H1 (cell line): Measurements from ENCODE around the gene YWHAQ. TPM values are rescaled to one million over a fixed set of nuclear protein-coding genes. Genes with fewer than 3 reads are reported as not detected.
"Not testable (repeated sequence)": the region's sequence is repeated elsewhere in the genome, so short reads cannot be mapped to it uniquely, and the experiment has no call there.

Source experiments
- CTCF ChIA-PET: fragments of 300-600 bp; sonication (Branson Sonifier 250); formaldehyde crosslinking; loops from one replicate; lab custom pipeline; 2021; ENCODE audit not compliant: partially characterized antibody; lab: Charles Lee
- POLR2A ChIA-PET: fragments of 300-600 bp; sonication (Branson Sonifier 250); formaldehyde crosslinking; loops from one replicate; lab custom pipeline; 2021; ENCODE audit warnings: inconsistent platforms; ENCODE audit not compliant: partially characterized antibody; lab: Charles Lee
- DNase-seq, 2 experiments: peaks; one replicate each; pipeline versions ENCODE4 v3.0.0 to v3.0.0-alpha.2; 2010 to 2022; ENCODE audit warnings: low spot score in 2 of 2, low read depth in 1 of 2, mixed read lengths in 1 of 2
- FAIRE-seq: peaks from 2 replicates; lab custom pipeline; 2011; peaks lifted over from hg19 to GRCh38; lab: Jason Lieb, UNC
- H2AFZ ChIP-seq: 2 replicates; pipeline ENCODE4 v1.8.1; 2012; ENCODE audit warnings: low read length, inconsistent platforms
- H2AK5ac ChIP-seq: 2 replicates; pipeline ENCODE4 v1.6.1; 2013; ENCODE audit warnings: low read depth, low read length
- H2BK120ac ChIP-seq: replicated peaks from 2 replicates; pipeline ENCODE3; 2013; ENCODE audit warnings: low read depth, low read length, inconsistent platforms
- H2BK12ac ChIP-seq: 2 replicates; pipeline ENCODE4 v1.6.1; 2013; ENCODE audit warnings: low read depth, low read length
- H2BK15ac ChIP-seq: 2 replicates; pipeline ENCODE4 v1.6.1; 2013; ENCODE audit warnings: low read length
- H2BK20ac ChIP-seq: 2 replicates; pipeline ENCODE4 v1.6.1; 2013; ENCODE audit warnings: low read length
- H2BK5ac ChIP-seq: 2 replicates; pipeline ENCODE4 v1.6.1; 2013; ENCODE audit warnings: low read depth, low read length
- H3K14ac ChIP-seq: 2 replicates; pipeline ENCODE4 v1.6.1; 2013; ENCODE audit warnings: inconsistent platforms; ENCODE audit not compliant: insufficient read length
- H3K18ac ChIP-seq: 2 replicates; pipeline ENCODE4 v1.6.1; 2013; ENCODE audit warnings: low read length; ENCODE audit errors: extremely low read depth
- H3K23ac ChIP-seq: 2 replicates; pipeline ENCODE4 v1.6.1; 2013; ENCODE audit warnings: inconsistent platforms; ENCODE audit not compliant: insufficient read length
- H3K23me2 ChIP-seq: 2 replicates; pipeline ENCODE4 v1.6.1; 2013; ENCODE audit warnings: low read depth, low read length
- H3K27ac ChIP-seq: 2 replicates; pipeline ENCODE4 v1.6.1; 2011; ENCODE audit warnings: low read depth, low read length, inconsistent platforms
- H3K27me3 ChIP-seq, 4 experiments: replicated peaks in 1 of 4; 1 replicate in 1 of 4; 2 replicates in 3 of 4; pipeline versions ENCODE4 v1.6.1 to v1.8.1; 2011 to 2013; ENCODE audit warnings: low read length in 3 of 4, mild to moderate bottlenecking in 3 of 4, inconsistent platforms in 2 of 4, mixed read lengths in 2 of 4, moderate library complexity in 1 of 4; ENCODE audit not compliant: control insufficient read depth in 3 of 4, insufficient read depth in 3 of 4; ENCODE audit errors: extremely low read depth in 1 of 4
- H3K36me3 ChIP-seq, 4 experiments: 2 replicates each; pipeline versions ENCODE4 v1.6.1 to v1.8.1; 2011 to 2013; ENCODE audit warnings: mild to moderate bottlenecking in 4 of 4, low read length in 3 of 4, moderate library complexity in 2 of 4, control low read depth in 1 of 4, inconsistent platforms in 1 of 4; ENCODE audit not compliant: insufficient read depth in 4 of 4, control insufficient read depth in 2 of 4
- H3K4ac ChIP-seq: replicated peaks from 2 replicates; pipeline ENCODE3; 2013; ENCODE audit warnings: low read length, low read depth, mixed read lengths, inconsistent platforms; ENCODE audit not compliant: insufficient read length
- H3K4me1 ChIP-seq, 4 experiments: replicated peaks in 1 of 4; 1 replicate in 1 of 4; 2 replicates in 3 of 4; pipeline versions ENCODE4 v1.6.1 to v1.8.1; 2011 to 2013; ENCODE audit warnings: low read length in 3 of 4, inconsistent platforms in 2 of 4, mixed read lengths in 1 of 4; ENCODE audit not compliant: insufficient read depth in 4 of 4, control insufficient read depth in 3 of 4
- H3K4me2 ChIP-seq, 2 experiments: 2 replicates each; pipeline versions ENCODE4 v1.6.1 to v1.8.1; 2011 to 2013; ENCODE audit warnings: low read depth in 2 of 2, low read length in 2 of 2, control low read depth in 1 of 2, inconsistent platforms in 1 of 2, mild to moderate bottlenecking in 1 of 2; ENCODE audit not compliant: insufficient read depth in 1 of 2
- H3K4me3 ChIP-seq, 4 experiments: fragments of 200-600, 300-600 bp in 1 of 4; sonication (generic), shearing (Covaris generic), sonication (Bioruptor Twin) in 1 of 4; 2 replicates each; pipeline versions ENCODE4 v1.5.1 to v1.8.1; 2011 to 2016; ENCODE audit warnings: low read length in 4 of 4, low read depth in 3 of 4, control low read depth in 2 of 4, inconsistent platforms in 2 of 4, mild to moderate bottlenecking in 2 of 4, mixed read lengths in 1 of 4, moderate library complexity in 1 of 4; ENCODE audit not compliant: insufficient read depth in 2 of 4; ENCODE audit errors: extremely low read depth in 1 of 4
- H3K56ac ChIP-seq: replicated peaks from 2 replicates; pipeline ENCODE3; 2013; ENCODE audit warnings: low read depth, mild to moderate bottlenecking, mixed read lengths, low read length, inconsistent platforms; ENCODE audit not compliant: insufficient read length
- H3K79me1 ChIP-seq: 2 replicates; pipeline ENCODE4 v1.6.1; 2013; ENCODE audit warnings: low read depth, low read length, control low read depth
- H3K79me2 ChIP-seq, 2 experiments: 2 replicates each; pipeline versions ENCODE4 v1.6.1 to v1.8.1; 2012 to 2013; ENCODE audit warnings: low read length in 2 of 2, mild to moderate bottlenecking in 2 of 2, inconsistent platforms in 1 of 2; ENCODE audit not compliant: insufficient read depth in 2 of 2, control insufficient read depth in 1 of 2
- H3K9ac ChIP-seq, 4 experiments: replicated peaks in 1 of 4; 1 replicate in 1 of 4; 2 replicates in 3 of 4; pipeline versions ENCODE4 v1.6.1 to v1.8.1; 2011 to 2013; ENCODE audit warnings: low read depth in 3 of 4, low read length in 3 of 4, control low read depth in 2 of 4, mild to moderate bottlenecking in 2 of 4, moderate library complexity in 2 of 4, inconsistent platforms in 1 of 4; ENCODE audit errors: extremely low read depth in 1 of 4
- H3K9me3 ChIP-seq, 2 experiments: 2 replicates each; pipeline versions ENCODE4 v1.6.1 to v1.8.1; 2012 to 2013; ENCODE audit warnings: mild to moderate bottlenecking in 2 of 2, moderate library complexity in 2 of 2, control low read depth in 1 of 2, inconsistent platforms in 1 of 2, low read depth in 1 of 2, low read length in 1 of 2, mixed read lengths in 1 of 2; ENCODE audit not compliant: insufficient read depth in 2 of 2
- H4K20me1 ChIP-seq, 2 experiments: replicated peaks in 1 of 2; 2 replicates each; pipeline versions ENCODE3 to v1.8.1; 2011 to 2013; ENCODE audit warnings: inconsistent platforms in 2 of 2, low read length in 2 of 2, mild to moderate bottlenecking in 1 of 2; ENCODE audit not compliant: insufficient read depth in 2 of 2, control insufficient read depth in 1 of 2
- H4K5ac ChIP-seq: 2 replicates; pipeline ENCODE4 v1.6.1; 2013; ENCODE audit warnings: low read length, low read depth, mixed read lengths, inconsistent platforms; ENCODE audit not compliant: insufficient read length
- H4K8ac ChIP-seq: 2 replicates; pipeline ENCODE4 v1.8.0; 2013; ENCODE audit warnings: mild to moderate bottlenecking, moderate library complexity, low read length, inconsistent platforms; ENCODE audit not compliant: insufficient read depth; ENCODE audit errors: extremely low read depth
- H4K91ac ChIP-seq: replicated peaks from 2 replicates; pipeline ENCODE3; 2013; ENCODE audit warnings: low read length, mixed read lengths, inconsistent platforms; ENCODE audit not compliant: insufficient read length
- CBX8 ChIP-seq: fragments of 300-800, 300-1000 bp; sonication (generic); IDR thresholded peaks from 2 replicates; pipeline ENCODE4 v1.7.1; 2016; ENCODE audit warnings: low read depth, low read length, borderline replicate concordance
- CREB1 ChIP-seq: IDR thresholded peaks from 2 replicates; pipeline ENCODE4 v1.6.1; 2012; ENCODE audit warnings: inconsistent platforms
- EP300 ChIP-seq, 2 experiments: IDR thresholded peaks; 1 replicate in 1 of 2; 2 replicates in 1 of 2; pipeline ENCODE4 v1.6.1; 2011 to 2012; ENCODE audit warnings: low read depth in 2 of 2, low read length in 2 of 2, mild to moderate bottlenecking in 2 of 2, borderline replicate concordance in 1 of 2, inconsistent platforms in 1 of 2, moderate library complexity in 1 of 2
- KDM4A ChIP-seq: IDR thresholded peaks from one replicate; pipeline ENCODE4 v1.7.1; 2012; ENCODE audit warnings: low read depth, mild to moderate bottlenecking, moderate library complexity, low read length, inconsistent platforms; ENCODE audit not compliant: severe bottlenecking
- POLR2AphosphoS5 ChIP-seq: IDR thresholded peaks from 2 replicates; pipeline ENCODE4 v1.6.1; 2011; ENCODE audit warnings: low read depth, low read length
- RFX5 ChIP-seq: IDR thresholded peaks from 2 replicates; pipeline ENCODE4 v1.6.1; 2011; ENCODE audit warnings: low read depth, low read length, improper control_type of control experiment, borderline replicate concordance
- SP4 ChIP-seq: IDR thresholded peaks from 2 replicates; pipeline ENCODE4 v1.6.1; 2012; ENCODE audit warnings: low read length, inconsistent platforms
- YY1 ChIP-seq: IDR thresholded peaks from 2 replicates; pipeline ENCODE4 v1.6.1; 2011; ENCODE audit warnings: low read depth, mild to moderate bottlenecking, low read length
- WGBS, 2 experiments: shearing (Covaris generic) in 1 of 2; methylation state at CpG; one replicate each; pipeline versions ENCODE4 v1.1.6 to v1.1.7; 2013 to 2015; ENCODE audit warnings: low lambda C conversion rate in 2 of 2, mixed read lengths in 2 of 2, inconsistent platforms in 1 of 2, low coverage in 1 of 2, missing lambda C conversion rate in 1 of 2; ENCODE audit not compliant: insufficient replicate concordance in 2 of 2, insufficient coverage in 1 of 2, insufficient read length in 1 of 2; ENCODE audit errors: extremely low coverage in 1 of 2, missing lambda C conversion rate in 1 of 2; 5-methylcytosine and 5-hydroxymethylcytosine counted together
- polyA plus RNA-seq, 7 experiments: library from polyadenylated mRNA; depleted of rRNA in 3 of 7; stranded (reverse) in 5 of 7; unstranded in 2 of 7; fragments of >200 nt in 5 of 7; fragments of 200-250 nt in 2 of 7; gene quantifications; 1 replicate in 5 of 7; 2 replicates in 1 of 7; 4 replicates in 1 of 7; pipeline versions ENCODE4 v1.2.1 to v1.2.3, GENCODE V29; 2011 to 2013; ENCODE audit warnings: missing spikeins in 2 of 7, mixed read lengths in 2 of 7
- total RNA-seq: library from RNA; stranded (reverse); fragmentation: NEBNext Ultra II Directional; extraction: Animal tissue kit (Norgen Biotek cat#: 25700); gene quantifications from 2 replicates; pipeline ENCODE4 v1.2.1, GENCODE V29; 2021

The YWHAQ gene
- total and polyA plus RNA-seq, 2 of the 8 experiments (the other 6 are each of a cell fraction or from before 2014, with no cell fraction given), result 244 to 480 TPM

DNA sequence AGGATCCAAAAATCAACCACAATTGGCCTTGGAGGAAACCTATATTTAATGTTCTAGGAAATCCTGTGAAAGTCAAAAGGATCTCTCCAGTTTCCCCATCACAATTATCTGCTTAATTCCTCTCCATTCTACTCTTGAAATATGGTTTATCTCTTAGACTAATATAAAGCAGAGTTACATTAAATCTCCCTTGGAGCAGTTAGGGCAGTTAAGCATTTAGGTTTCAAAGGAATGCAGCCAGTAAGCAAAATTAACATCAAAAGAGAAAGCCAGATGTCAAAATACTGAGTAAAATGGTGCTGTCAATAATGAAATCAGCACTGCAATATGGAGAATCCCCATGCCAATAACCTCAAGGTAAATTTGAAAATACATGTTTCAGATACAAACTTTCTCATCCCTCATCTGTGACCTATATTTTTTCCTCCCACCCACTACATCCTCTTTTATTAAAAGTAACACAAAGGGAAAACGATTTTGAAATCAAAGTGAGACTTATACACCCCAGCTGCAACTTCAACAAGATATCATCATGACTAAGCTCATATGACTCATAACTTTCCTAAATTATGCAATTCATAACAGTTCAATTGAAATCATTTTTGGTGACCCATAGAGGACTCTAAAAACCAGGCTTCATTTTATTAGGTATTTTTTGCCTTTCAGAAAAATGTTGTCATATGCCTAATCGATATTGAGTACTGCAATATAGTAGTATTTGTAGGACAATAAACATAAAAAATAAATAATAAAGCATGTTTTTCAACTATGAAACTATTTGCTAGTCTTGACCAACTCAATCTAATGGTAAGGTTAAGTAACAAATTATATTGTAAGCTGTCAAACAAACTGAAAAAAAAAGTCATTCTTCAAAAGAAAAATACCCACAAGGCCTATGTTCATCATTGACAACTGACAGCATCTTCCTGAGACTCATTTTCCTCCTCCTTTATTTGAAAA, 78.3 kb downstream of the YWHAQ start (continued):
- TF ChIP-seq CREB1 (no peak), RFX5 (no peak), EP300 (IDR thresholded peaks at IDR 0.05; ENCODE audit: borderline replicate concordance in 1 of 2, low read depth in 2 of 2, low read length in 2 of 2) (no peak), CBX8 (no peak), POLR2AphosphoS5 (no peak), YY1 (no peak), KDM4A (no peak), SP4 (no peak)

DNA sequence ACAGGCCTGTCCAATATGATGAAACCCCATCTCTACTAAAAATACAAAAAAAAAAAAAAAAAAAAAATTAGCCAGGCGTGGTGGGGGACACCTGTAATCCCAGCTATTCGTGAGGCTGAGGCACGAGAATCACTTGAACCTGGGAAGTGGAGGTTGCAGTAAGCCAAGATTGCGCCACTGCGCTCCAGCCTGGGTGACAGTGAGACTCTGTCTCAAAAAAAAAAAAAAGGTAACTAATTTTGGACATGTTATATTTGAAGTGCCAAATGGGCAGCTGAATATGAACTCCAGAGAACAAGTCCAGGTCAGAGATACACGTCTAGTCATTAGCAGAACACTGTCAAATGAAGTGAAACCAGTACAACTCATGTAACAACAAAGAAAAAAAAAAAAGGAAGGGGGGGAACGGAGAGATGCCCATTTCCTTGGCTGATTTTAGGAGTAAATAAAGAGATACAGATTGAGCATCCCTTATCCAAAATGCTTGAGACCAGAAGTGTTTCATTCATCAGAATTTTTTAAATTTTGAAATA, 79.9 kb downstream of the YWHAQ start:
- H2AFZ ChIP-seq, H4K20me1 ChIP-seq: not testable (repeated sequence)
- POLR2A ChIA-PET, result interaction anchor here (0.6 kb wide), 1 partner anchor 179 kb away, joined by 3 read pairs; no protein-coding TSS in a partner anchor

More for the DNA sequence above, 79.9 kb downstream of the YWHAQ start:
- not testable (repeated sequence) for H3K18ac ChIP-seq, H3K9ac ChIP-seq, H2AK5ac ChIP-seq, H3K4me2 ChIP-seq, H3K23me2 ChIP-seq, H2BK20ac ChIP-seq, H3K4me3 ChIP-seq, H3K79me1 ChIP-seq, H3K27ac ChIP-seq, H3K56ac ChIP-seq, FAIRE-seq, H3K4ac ChIP-seq, H4K8ac ChIP-seq, H3K23ac ChIP-seq, H2BK12ac ChIP-seq, H2BK120ac ChIP-seq, H4K91ac ChIP-seq, H3K27me3 ChIP-seq, DNase-seq, H3K14ac ChIP-seq, H4K5ac ChIP-seq, H2BK15ac ChIP-seq, H3K36me3 ChIP-seq, H3K9me3 ChIP-seq, H2BK5ac ChIP-seq, H3K4me1 ChIP-seq
- 93% methylated on average over 6 of the region's 7 CpGs; no CpG with 5 or more reads in 1 of the 2 experiments for WGBS, 2 experiments
- H3K79me2 ChIP-seq, result peaks cover 12 to 78% of the 10 kb centered on the region in 2 experiments
- CTCF ChIA-PET, result interaction anchor here (0.7 kb wide), 1 partner anchor 1064 kb away, joined by 4 read pairs; no protein-coding TSS in a partner anchor
